A549 treated with AZD2906 at 1 μM for 4 hours (cell line): ENCODE results near the gene RAB32. TPM values are rescaled to one million over a fixed set of nuclear protein-coding genes. Genes with fewer than 3 reads are reported as not detected.

Source experiments
- total RNA-seq: library from RNA; stranded (reverse); fragments of 200-300 nt; extraction: Qiagen RNA extraction; gene quantifications from 5 replicates; pipeline ENCODE4 v1.2.3, GENCODE V29; 2022

RAB32 gene
- total RNA-seq, result 36.4 to 42.3 TPM (median 39.6 TPM) in 5 replicates

GRCh38 chr6:146543211-146543939, at the start of gene RAB32:
RAB32 (plus strand) TSS chr6:146543833; CDS start chr6:146543872, 39 bp downstream.

DNA sequence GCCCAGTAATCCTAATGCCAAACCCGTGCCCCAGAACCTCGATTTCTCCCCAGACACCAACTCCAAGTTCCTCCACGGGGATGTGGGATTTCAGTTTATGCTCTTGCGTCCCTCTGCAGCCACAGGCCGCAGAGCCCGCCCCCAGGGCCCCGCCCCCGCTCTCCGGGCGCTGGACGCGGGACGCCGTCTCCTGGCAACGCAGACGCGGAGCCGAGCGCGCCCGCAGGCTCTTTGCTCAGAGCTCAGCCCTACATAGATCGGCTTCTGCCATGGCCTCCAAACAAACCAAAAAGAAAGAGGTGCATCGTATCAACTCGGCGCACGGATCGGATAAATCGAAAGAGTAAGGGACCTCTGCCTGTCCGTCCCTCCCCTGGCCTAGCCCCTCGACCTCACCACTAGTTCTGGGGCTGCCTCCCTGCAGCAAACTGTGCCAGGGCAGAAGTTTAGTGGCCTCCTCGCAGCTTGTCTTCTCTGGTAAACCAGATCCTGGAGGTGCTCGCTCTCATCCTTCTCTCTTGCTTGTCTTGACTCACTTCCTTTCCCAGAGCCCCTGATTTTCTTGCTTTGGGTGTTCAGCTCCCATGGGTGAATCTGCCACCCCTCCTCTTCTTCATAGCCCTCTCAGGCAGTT, 55.3 kb downstream of the RAB32 start, which contains the start of gene ADGB:
TSS of gene ADGB (plus strand) at position 201 of the 634 bp plus-strand sequence. CDS start at position 270, 69 bp downstream.

Other genes with a start within 250 kb of the RAB32 start
- gene ADGB, start 55.1 kb downstream of the RAB32 start, total RNA-seq, result not detected in 5 replicates